HG03097 (cell line): Measurements from ENCODE around the gene STAT5A.
"Not testable (repeated sequence)": the region's sequence is repeated elsewhere in the genome, so short reads cannot be mapped to it uniquely, and the experiment has no call there.

Experiments
- ATAC-seq: cut with Tn5 transposase; IDR thresholded peaks from one replicate; pipeline ENCODE4 v1.9.1; 2021; ENCODE audit not compliant: unreplicated experiment, low FRiP score

The STAT5A gene

GRCh38 chr17:42287977-42288802 is at the start of gene STAT5A:
Gene STAT5A, plus strand, starts transcription at chr17:42288498. Its CDS starts 914 bp downstream, at chr17:42289412.
- peak; percentile 43 for ATAC-seq

DNA sequence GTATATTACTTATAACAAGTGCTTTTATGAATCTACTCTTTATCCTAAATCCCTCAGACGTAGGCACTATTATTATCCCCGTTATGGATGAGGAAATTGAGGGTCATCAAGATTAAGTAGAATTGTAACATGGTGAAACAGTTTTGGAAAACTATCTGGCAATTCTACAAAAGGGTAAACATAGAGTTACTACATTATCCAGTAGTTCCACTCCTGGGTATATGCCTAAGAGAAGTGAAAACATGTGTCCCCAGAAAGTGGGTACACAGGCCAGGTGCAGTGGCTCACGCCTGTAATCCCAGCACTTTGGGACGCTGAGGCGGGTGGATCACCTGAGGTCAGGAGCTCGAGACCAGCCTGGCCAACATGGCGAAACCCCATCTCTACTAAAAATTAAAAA is 48.7 kb upstream of the STAT5A start:
- ATAC-seq: not testable (repeated sequence)

GRCh38 chr17:42240201-42240600 is 48.1 kb upstream of the STAT5A start:
- no peak for ATAC-seq

DNA sequence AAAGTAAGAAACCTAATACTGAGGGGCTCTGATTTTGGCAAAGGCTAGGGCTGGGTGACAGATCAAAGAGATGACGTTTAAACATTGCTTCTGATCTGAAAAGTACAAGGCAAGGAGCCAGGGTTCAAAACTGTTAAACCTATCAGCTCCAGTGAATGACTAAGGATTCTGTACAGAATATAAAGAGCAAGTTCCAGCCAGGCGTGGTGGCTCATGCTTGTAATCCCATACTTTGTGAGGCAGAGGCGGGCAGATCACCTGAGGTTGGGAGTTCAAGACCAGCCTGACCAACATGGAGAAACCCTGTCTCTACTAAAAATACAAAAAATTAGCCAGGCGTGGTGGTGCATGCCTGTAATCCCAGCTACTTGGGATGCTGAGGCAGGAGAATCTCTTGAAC is 47.4 kb upstream of the STAT5A start:
- not testable (repeated sequence) for ATAC-seq

GRCh38 chr17:42241871-42242270 is 46.4 kb upstream of the STAT5A start:
- ATAC-seq: no peak

DNA sequence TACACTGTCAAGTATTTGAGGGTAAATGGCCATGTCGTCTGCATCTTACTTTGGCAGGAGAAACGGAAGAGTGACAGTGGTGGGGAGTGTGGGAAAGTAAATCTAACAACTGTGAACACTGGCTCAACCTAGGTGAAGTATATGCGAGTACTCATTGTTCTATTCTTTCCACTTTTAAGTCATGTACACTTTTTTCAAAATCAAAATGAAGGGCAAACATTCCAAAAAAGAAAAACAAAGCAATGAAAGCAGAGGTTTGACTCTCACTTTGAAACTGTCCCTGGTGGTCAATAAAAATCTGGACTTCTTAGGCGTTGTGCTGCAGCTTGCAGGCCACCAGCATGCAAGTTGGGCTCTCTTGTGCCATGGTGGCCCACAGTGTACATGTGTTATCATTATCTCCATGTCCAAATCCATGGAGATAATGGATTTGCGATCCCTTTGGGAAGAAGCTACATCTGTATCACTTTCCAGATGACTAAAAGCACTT is 44.8 kb upstream of the STAT5A start:
- no peak for ATAC-seq

- ATAC-seq: not testable (repeated sequence)
These were observed 44.2 kb upstream of the STAT5A start for GRCh38 chr17:42244116-42244515.

- ATAC-seq: not testable (repeated sequence)
These were observed 43.1 kb upstream of the STAT5A start for GRCh38 chr17:42245183-42245582.

- no peak for ATAC-seq
These were observed 41.8 kb upstream of the STAT5A start for GRCh38 chr17:42246515-42246914.

- no peak for ATAC-seq
These were observed 40.6 kb upstream of the STAT5A start for GRCh38 chr17:42247734-42248133.

GRCh38 chr17:42248351-42249179 is 39.7 kb upstream of the STAT5A start:
- peak; percentile 72 for ATAC-seq

- ATAC-seq: no peak
These were observed 38.4 kb upstream of the STAT5A start for GRCh38 chr17:42249681-42250446.

- no peak for ATAC-seq
These were observed 37.2 kb upstream of the STAT5A start for GRCh38 chr17:42251115-42251514.

GRCh38 chr17:42252597-42253550 is 35.4 kb upstream of the STAT5A start:
- ATAC-seq: no peak

- ATAC-seq: no peak
These were observed 34.7 kb upstream of the STAT5A start for GRCh38 chr17:42253578-42253977.

GRCh38 chr17:42255445-42255844 is 32.9 kb upstream of the STAT5A start:
- no peak for ATAC-seq

DNA sequence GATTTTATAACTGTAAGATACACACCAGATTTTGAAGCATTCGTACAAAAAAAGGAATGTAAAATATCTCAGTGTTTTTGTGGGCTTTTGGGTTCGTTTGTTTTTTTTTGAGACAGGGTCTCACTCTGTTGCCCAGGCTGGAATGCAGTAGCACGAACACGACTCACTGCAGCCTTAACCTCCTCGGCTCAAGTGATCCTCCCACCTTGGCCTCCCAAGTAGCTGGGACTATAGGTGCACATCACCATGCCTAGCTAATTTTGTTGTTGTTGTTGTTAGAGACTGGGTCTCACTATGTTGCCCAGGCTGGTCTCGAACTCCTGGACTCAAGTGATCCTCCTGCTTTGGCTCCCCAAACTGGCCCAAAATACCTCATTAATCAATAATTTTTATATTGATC is 28.0 kb upstream of the STAT5A start:
- no peak for ATAC-seq

DNA sequence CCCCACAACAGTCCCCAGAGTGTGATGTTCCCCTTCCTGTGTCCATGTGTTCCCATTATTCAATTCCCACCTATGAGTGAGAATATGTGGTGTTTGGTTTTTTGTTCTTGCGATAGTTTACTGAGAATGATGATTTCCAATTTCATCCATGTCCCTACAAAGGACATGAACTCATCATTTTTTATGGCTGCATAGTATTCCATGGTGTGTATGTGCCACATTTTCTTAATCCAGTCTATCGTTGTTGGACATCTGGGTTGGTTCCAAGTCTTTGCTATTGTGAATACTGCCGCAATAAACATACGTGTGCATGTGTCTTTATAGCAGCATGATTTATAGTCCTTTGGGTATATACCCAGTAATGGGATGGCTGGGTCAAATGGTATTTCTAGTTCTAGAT is 23.9 kb upstream of the STAT5A start:
- not testable (repeated sequence) for ATAC-seq

DNA sequence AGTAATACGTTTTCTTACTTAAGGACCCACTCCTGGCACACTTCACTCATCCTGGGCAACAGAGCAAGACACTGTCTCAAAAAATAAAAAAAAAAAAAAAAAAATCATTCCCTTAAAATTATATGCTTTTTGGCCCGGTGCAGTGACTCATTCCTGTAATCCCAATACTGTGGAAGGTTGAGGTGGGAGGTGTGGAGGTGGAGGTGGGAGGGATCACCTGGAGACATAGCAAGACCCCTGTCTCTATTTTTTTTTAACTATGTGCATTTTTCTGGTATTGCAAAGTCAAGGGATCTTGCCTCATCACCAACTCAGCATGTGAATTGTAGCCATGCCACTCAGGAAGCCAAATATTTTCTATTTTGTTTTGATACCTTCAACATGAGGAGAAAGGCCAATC is 21.8 kb upstream of the STAT5A start:
- ATAC-seq: no peak
